IPS-18a (cell line): ENCODE results near the gene GSTA4.
"Not testable (repeated sequence)": the region's sequence is repeated elsewhere in the genome, so short reads cannot be mapped to it uniquely, and the experiment has no call there.

ENCODE experiments used
- H3K27ac ChIP-seq: one replicate; pipeline ENCODE4 v1.5.1; 2013; ENCODE audit warnings: low read length
- H3K27me3 ChIP-seq: one replicate; pipeline ENCODE4 v1.6.1; 2013; ENCODE audit warnings: mild to moderate bottlenecking, low read length; ENCODE audit not compliant: control insufficient read depth, insufficient read depth
- H3K36me3 ChIP-seq: one replicate; pipeline ENCODE4 v1.6.1; 2013; ENCODE audit warnings: low read depth, low read length; ENCODE audit not compliant: control insufficient read depth
- H3K4me1 ChIP-seq: one replicate; pipeline ENCODE4 v1.6.1; 2013; ENCODE audit warnings: low read depth, low read length; ENCODE audit not compliant: control insufficient read depth
- H3K4me3 ChIP-seq: one replicate; pipeline ENCODE4 v1.5.1; 2013; ENCODE audit warnings: low read length
- H3K9ac ChIP-seq: one replicate; pipeline ENCODE4 v1.6.1; 2013; ENCODE audit warnings: mild to moderate bottlenecking, low read length, moderate library complexity
- H3K9me3 ChIP-seq: one replicate; pipeline ENCODE4 v1.6.1; 2013; ENCODE audit warnings: low read depth, low read length; ENCODE audit not compliant: control insufficient read depth

The GSTA4 gene

GRCh38 chr6:53011979-53012378, 16.9 kb upstream of the GSTA4 start:
- Histone ChIP-seq H3K9me3 (no peaks in the 10 kb centered on the region), H3K27ac (no peak overlapping the region), H3K4me3 (no peak overlapping the region), H3K4me1 (no peaks in the 10 kb centered on the region), H3K36me3 (peaks cover 48% of the 10 kb centered on the region), H3K9ac (no peak overlapping the region), H3K27me3 (no peaks in the 10 kb centered on the region)

GRCh38 chr6:53010504-53010903, 15.4 kb upstream of the GSTA4 start:
- H3K9me3 ChIP-seq: no peaks in the 10 kb centered on the region
- peaks cover 49% of the 10 kb centered on the region for H3K36me3 ChIP-seq
- H3K4me3 ChIP-seq: no peak overlapping the region
- H3K27me3 ChIP-seq: no peaks in the 10 kb centered on the region
- H3K27ac ChIP-seq: no peak overlapping the region
- no peaks in the 10 kb centered on the region for H3K4me1 ChIP-seq
- H3K9ac ChIP-seq: no peak overlapping the region

- H3K9ac ChIP-seq: no peak overlapping the region
- no peaks in the 10 kb centered on the region for H3K4me1 ChIP-seq
- H3K27ac ChIP-seq: no peak overlapping the region
- H3K27me3 ChIP-seq: no peaks in the 10 kb centered on the region
- no peak overlapping the region for H3K4me3 ChIP-seq
- H3K9me3 ChIP-seq: no peaks in the 10 kb centered on the region
- H3K36me3 ChIP-seq: peaks cover 52% of the 10 kb centered on the region
These were observed 14.4 kb upstream of the GSTA4 start for GRCh38 chr6:53009511-53009910.

GRCh38 chr6:53009056-53009455, 14.0 kb upstream of the GSTA4 start:
- H3K4me3 ChIP-seq: no peak overlapping the region
- H3K9me3 ChIP-seq: no peaks in the 10 kb centered on the region
- no peaks in the 10 kb centered on the region for H3K4me1 ChIP-seq
- peaks cover 48% of the 10 kb centered on the region for H3K36me3 ChIP-seq
- H3K27ac ChIP-seq: no peak overlapping the region
- no peak overlapping the region for H3K9ac ChIP-seq
- H3K27me3 ChIP-seq: no peaks in the 10 kb centered on the region

GRCh38 chr6:53008192-53008687, 13.2 kb upstream of the GSTA4 start:
- not testable (repeated sequence) for H3K27me3 ChIP-seq, H3K9ac ChIP-seq, H3K4me3 ChIP-seq, H3K9me3 ChIP-seq, H3K27ac ChIP-seq, H3K4me1 ChIP-seq
- peaks cover 44% of the 10 kb centered on the region for H3K36me3 ChIP-seq

GRCh38 chr6:53005663-53006250, 10.7 kb upstream of the GSTA4 start:
- Histone ChIP-seq H3K36me3 (peaks cover 23% of the 10 kb centered on the region), H3K27ac (no peak overlapping the region), H3K27me3 (no peaks in the 10 kb centered on the region), H3K4me3 (no peak overlapping the region), H3K9me3 (no peaks in the 10 kb centered on the region), H3K4me1 (no peaks in the 10 kb centered on the region), H3K9ac (no peak overlapping the region)

- H3K9me3 ChIP-seq: no peaks in the 10 kb centered on the region
- H3K27me3 ChIP-seq: no peaks in the 10 kb centered on the region
These were observed 4.4 kb upstream of the GSTA4 start for GRCh38 chr6:52999456-52999855.

GRCh38 chr6:52998603-52999002, 3.5 kb upstream of the GSTA4 start:
- Histone ChIP-seq H3K4me1 (peaks cover 7% of the 10 kb centered on the region), H3K4me3 (no peak overlapping the region), H3K9me3 (no peaks in the 10 kb centered on the region), H3K27ac (no peak overlapping the region), H3K9ac (no peak overlapping the region), H3K27me3 (no peaks in the 10 kb centered on the region), H3K36me3 (no peaks in the 10 kb centered on the region)

More at GRCh38 chr6:52999456-52999855, 4.4 kb upstream of the GSTA4 start:
- Histone ChIP-seq H3K9ac (no peak overlapping the region), H3K36me3 (peaks cover 5% of the 10 kb centered on the region), H3K4me1 (no peaks in the 10 kb centered on the region), H3K4me3 (no peak overlapping the region), H3K27ac (no peak overlapping the region)

GRCh38 chr6:52995913-52996645, 995 bp upstream of the GSTA4 start:
- Histone ChIP-seq H3K9ac (no peak overlapping the region), H3K36me3 (no peaks in the 10 kb centered on the region), H3K27ac (no peak overlapping the region), H3K27me3 (no peaks in the 10 kb centered on the region), H3K9me3 (no peaks in the 10 kb centered on the region), H3K4me1 (peaks cover 13% of the 10 kb centered on the region), H3K4me3 (no peak overlapping the region)

GRCh38 chr6:52994839-52995088, 320 bp downstream of the GSTA4 start:
- no peaks in the 10 kb centered on the region for H3K9me3 ChIP-seq
- H3K27ac ChIP-seq: peak overlapping the region; percentile 89
- H3K27me3 ChIP-seq: no peaks in the 10 kb centered on the region
- peak overlapping the region; percentile 94 for H3K9ac ChIP-seq
- H3K4me1 ChIP-seq: peaks cover 13% of the 10 kb centered on the region
- H3K4me3 ChIP-seq: peak overlapping the region; percentile 89
- no peaks in the 10 kb centered on the region for H3K36me3 ChIP-seq

- H3K9me3 ChIP-seq: no peaks in the 10 kb centered on the region
- H3K4me3 ChIP-seq: peak overlapping the region; percentile 89
- H3K4me1 ChIP-seq: peaks cover 13% of the 10 kb centered on the region
- peak overlapping the region; percentile 94 for H3K9ac ChIP-seq
- no peaks in the 10 kb centered on the region for H3K36me3 ChIP-seq
- H3K27me3 ChIP-seq: no peaks in the 10 kb centered on the region
- peak overlapping the region; percentile 89 for H3K27ac ChIP-seq
These were observed 849 bp downstream of the GSTA4 start for GRCh38 chr6:52994031-52994838.
